Neural progenitor cell (in vitro differentiated cells): ENCODE results near the gene KIF26B.

Source experiments
- CTCF ChIP-seq: fragments of 200-600 bp; sonication (generic); IDR thresholded peaks from 2 replicates; pipeline ENCODE4 v1.5.1; 2017; ENCODE audit warnings: antibody characterized with exemption, mild to moderate bottlenecking
- EZH2 ChIP-seq: fragments of 200-600 bp; sonication (generic); IDR thresholded peaks from 2 replicates; pipeline ENCODE4 v1.6.1; 2017; ENCODE audit warnings: antibody characterized with exemption, mild to moderate bottlenecking, moderate library complexity
- EZH2phosphoT487 ChIP-seq: fragments of 200-600 bp; sonication (generic); IDR thresholded peaks from 2 replicates; pipeline ENCODE4 v1.6.1; 2017; ENCODE audit warnings: antibody characterized with exemption

DNA sequence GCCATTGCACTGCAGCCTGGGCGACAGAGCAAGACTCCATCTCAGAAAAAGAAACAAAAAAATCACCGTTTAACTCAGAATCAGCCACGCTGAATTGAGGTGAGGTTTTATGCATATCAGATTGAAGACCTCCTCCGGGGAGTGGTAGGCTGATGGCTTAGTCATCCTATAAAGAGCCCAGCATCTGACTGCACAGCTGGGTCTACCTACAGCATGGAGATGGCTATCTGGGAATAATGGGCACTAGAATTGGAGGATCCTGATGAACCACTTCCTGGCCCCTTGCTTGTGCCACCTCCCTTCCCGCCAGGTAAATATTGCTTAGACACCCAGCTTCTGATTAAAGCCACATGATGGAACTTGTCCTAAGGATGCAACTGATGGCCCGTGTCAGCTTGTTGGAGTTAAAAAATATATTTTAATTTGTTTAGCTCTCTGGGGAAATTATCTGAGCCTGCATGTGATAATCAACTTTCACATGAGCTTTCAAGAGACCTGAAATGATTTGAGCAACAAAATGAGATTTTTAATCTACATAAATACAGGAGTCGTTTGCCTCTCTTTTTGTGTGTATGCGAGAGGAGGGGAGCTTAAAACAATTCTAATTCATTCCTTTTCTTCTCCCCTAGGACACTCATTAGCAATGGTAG lies 157.2 kb downstream of the KIF26B start:
- TF ChIP-seq CTCF (no peak), EZH2 (no peak), EZH2phosphoT487 (no peak)
